Measurements from ENCODE around the gene TXNL1. TPM values are rescaled to one million over a fixed set of nuclear protein-coding genes. Genes with fewer than 3 reads are reported as not detected.

TXNL1 gene
- total RNA-seq, 1 experiment from 2014 or later: 90.4 TPM

DNA sequence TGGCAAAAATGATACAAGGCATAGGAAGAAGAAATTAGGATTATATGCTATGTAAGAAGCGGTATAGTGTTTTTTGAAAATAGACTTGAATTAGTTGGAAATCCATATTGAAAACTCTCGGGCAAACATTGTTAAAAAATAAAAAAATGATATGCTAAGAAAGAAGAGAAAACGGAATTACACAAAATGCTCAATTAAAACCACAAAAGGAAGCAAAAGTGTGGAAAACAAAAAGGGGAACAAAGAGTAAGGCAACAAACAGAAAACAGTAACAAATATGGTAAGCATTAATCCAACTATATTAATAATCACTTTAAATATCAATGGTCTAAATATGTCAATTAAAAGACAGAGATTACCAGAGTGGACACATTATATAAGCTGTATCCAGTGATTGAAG lies 58.4 kb downstream of the TXNL1 start:
- Histone ChIP-seq H2BK5ac (ENCODE audit: insufficient read length, low read length) (no peak overlapping the region), H3K79me2 (ENCODE audit: insufficient read depth, low read length) (no peaks in the 10 kb centered on the region)

More for the DNA sequence above, 58.4 kb downstream of the TXNL1 start:
- no peak for DNase-seq
- Histone ChIP-seq H2BK15ac (ENCODE audit: low read depth, low read length) (no peak overlapping the region), H4K20me1 (ENCODE audit: control insufficient read depth, insufficient read depth, insufficient read length) (no peaks in the 10 kb centered on the region), H3K14ac (ENCODE audit: insufficient read depth, low read length) (no peak overlapping the region), H3K4me2 (ENCODE audit: insufficient read depth, insufficient read length, low read length) (no peak overlapping the region), H3K23ac (ENCODE audit: insufficient read length, low read depth, low read length) (no peak overlapping the region), H2BK120ac (ENCODE audit: low read depth, low read length, poor library complexity, severe bottlenecking) (no peak overlapping the region), H2BK12ac (ENCODE audit: insufficient read length, low read depth, low read length) (no peak overlapping the region), H4K8ac (replicated peaks; ENCODE audit: insufficient read length, low read depth, low read length) (no peak overlapping the region), H3K4me1 (ENCODE audit: insufficient read depth, low read length) (peaks cover 5% of the 10 kb centered on the region; the same call in 1 of the 2 replicates), H3K27me3 (ENCODE audit: insufficient read depth, low read length) (no peaks in the 10 kb centered on the region), H2BK20ac (ENCODE audit: low read depth, low read length, poor library complexity, severe bottlenecking) (no peak overlapping the region), H3K23me2 (ENCODE audit: insufficient read length, low read depth, low read length, poor library complexity, severe bottlenecking) (no peaks in the 10 kb centered on the region), H3K18ac (ENCODE audit: insufficient read length, low read depth, low read length) (no peak overlapping the region), H2AFZ (ENCODE audit: low read length) (no peak overlapping the region), H4K5ac (ENCODE audit: insufficient read length, low read depth, low read length) (no peak overlapping the region), H3K4ac (ENCODE audit: low read depth, low read length) (no peak overlapping the region), H3K9me3 (ENCODE audit: control insufficient read depth, low read depth, low read length) (no peaks in the 10 kb centered on the region), H4K91ac (ENCODE audit: insufficient read length, low read depth, low read length) (no peak overlapping the region), H3K79me1 (ENCODE audit: insufficient read depth, low read depth, low read length, poor library complexity, severe bottlenecking) (no peaks in the 10 kb centered on the region), H3T11ph (ENCODE audit: low read length) (no peak overlapping the region), H3K27ac (ENCODE audit: insufficient read length, low read depth, low read length) (no peak overlapping the region), H3K9ac (ENCODE audit: extremely low read depth, insufficient read length, low read length) (no peak overlapping the region), H2AK5ac (ENCODE audit: insufficient read length, low read length) (no peak overlapping the region), H3K56ac (ENCODE audit: insufficient read length, low read depth, low read length) (no peak overlapping the region)
- TF ChIP-seq, protein P1, sequence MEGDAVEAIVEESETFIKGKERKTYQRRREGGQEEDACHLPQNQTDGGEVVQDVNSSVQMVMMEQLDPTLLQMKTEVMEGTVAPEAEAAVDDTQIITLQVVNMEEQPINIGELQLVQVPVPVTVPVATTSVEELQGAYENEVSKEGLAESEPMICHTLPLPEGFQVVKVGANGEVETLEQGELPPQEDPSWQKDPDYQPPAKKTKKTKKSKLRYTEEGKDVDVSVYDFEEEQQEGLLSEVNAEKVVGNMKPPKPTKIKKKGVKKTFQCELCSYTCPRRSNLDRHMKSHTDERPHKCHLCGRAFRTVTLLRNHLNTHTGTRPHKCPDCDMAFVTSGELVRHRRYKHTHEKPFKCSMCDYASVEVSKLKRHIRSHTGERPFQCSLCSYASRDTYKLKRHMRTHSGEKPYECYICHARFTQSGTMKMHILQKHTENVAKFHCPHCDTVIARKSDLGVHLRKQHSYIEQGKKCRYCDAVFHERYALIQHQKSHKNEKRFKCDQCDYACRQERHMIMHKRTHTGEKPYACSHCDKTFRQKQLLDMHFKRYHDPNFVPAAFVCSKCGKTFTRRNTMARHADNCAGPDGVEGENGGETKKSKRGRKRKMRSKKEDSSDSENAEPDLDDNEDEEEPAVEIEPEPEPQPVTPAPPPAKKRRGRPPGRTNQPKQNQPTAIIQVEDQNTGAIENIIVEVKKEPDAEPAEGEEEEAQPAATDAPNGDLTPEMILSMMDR (conservative IDR thresholded peaks at IDR 0.05): no peak
- Mint-ChIP-seq H3K4me1 (peaks cover 17 to 20% of the 10 kb centered on the region in 2 experiments), H3K9me3 (no peaks in the 10 kb centered on the region; a peak in 1 of 5 replicates), H3K27me3 (ENCODE audit: low read depth) (no peaks in the 10 kb centered on the region), H3K27ac (no peak overlapping the region), H3K36me3 (ENCODE audit: insufficient read depth in 1 of 3, low read depth in 3 of 3) (no peaks in the 10 kb centered on the region), H3K4me3 (no peak overlapping the region)
- WGBS (ENCODE audit: extremely low coverage, insufficient read length, low lambda C conversion rate): 100% methylated on average over 1 of the region's 3 CpGs
